Activated CD8-positive, alpha-beta memory T cell treated with anti-CD3 and anti-CD28 coated beads for 48 hours (primary cell): ENCODE measurements around the gene FUZ.

ENCODE experiments used
- DNase-seq, 3 experiments: peaks; one replicate each; pipeline ENCODE4 v3.0.0-alpha.2; 2020; ENCODE audit warnings: low read depth in 2 of 3, low spot score in 2 of 3

FUZ gene

GRCh38 chr19:49761249-49761624 is 51.9 kb downstream of the FUZ start:
- DNase-seq, result no peak

GRCh38 chr19:49758292-49758691 is 54.8 kb downstream of the FUZ start:
- no peak for DNase-seq
